Aorta (tissue), 5 donors: Measurements from ENCODE around the gene OVAAL. TPM values are rescaled to one million over a fixed set of nuclear protein-coding genes. Genes with fewer than 3 reads are reported as not detected.

Source experiments
- ATAC-seq: fragments of 200-7000 bp; cut with Tn5 transposase; one replicate; pipeline ENCODE4 v1.9.1; 2022; ENCODE audit warnings: moderate library complexity; ENCODE audit not compliant: low FRiP score
- DNase-seq, 2 donors: peaks; one replicate each; pipeline ENCODE4 v3.0.0-alpha.2; 2020
- H3K27ac ChIP-seq, 2 donors: one replicate each; pipeline ENCODE4 v1.5.1; 2013; ENCODE audit warnings: low read length in 2 of 2, mild to moderate bottlenecking in 2 of 2, moderate library complexity in 2 of 2, control low read depth in 1 of 2, inconsistent platforms in 1 of 2, low read depth in 1 of 2
- H3K27me3 ChIP-seq, 2 donors: one replicate each; pipeline ENCODE4 v1.6.1; 2013; ENCODE audit warnings: control low read depth in 1 of 2, low read length in 1 of 2, mild to moderate bottlenecking in 1 of 2, moderate library complexity in 1 of 2; ENCODE audit not compliant: insufficient read depth in 2 of 2, control insufficient read depth in 1 of 2
- H3K36me3 ChIP-seq, 2 donors: one replicate each; pipeline ENCODE4 v1.6.1; 2013; ENCODE audit warnings: control low read depth in 1 of 2, low read length in 1 of 2, mild to moderate bottlenecking in 1 of 2; ENCODE audit not compliant: insufficient read depth in 2 of 2, control insufficient read depth in 1 of 2
- H3K4me1 ChIP-seq, 2 donors: one replicate each; pipeline ENCODE4 v1.6.1; 2013; ENCODE audit warnings: low read length in 2 of 2, control low read depth in 1 of 2, mild to moderate bottlenecking in 1 of 2, moderate library complexity in 1 of 2; ENCODE audit not compliant: insufficient read depth in 2 of 2, control insufficient read depth in 1 of 2
- H3K4me3 ChIP-seq, 2 donors: one replicate each; pipeline ENCODE4 v1.5.1; 2013; ENCODE audit warnings: low read length in 2 of 2, control low read depth in 1 of 2, mild to moderate bottlenecking in 1 of 2
- H3K9me3 ChIP-seq: one replicate; pipeline ENCODE4 v1.6.1; 2013; ENCODE audit warnings: mild to moderate bottlenecking, low read length; ENCODE audit not compliant: control insufficient read depth
- WGBS, 2 donors: extraction: QIAGEN DNeasy Blood & Tissue Kit; methylation state at CpG; one replicate each; pipeline ENCODE4 v1.1.7; 2013; 5-methylcytosine and 5-hydroxymethylcytosine counted together
- intact Hi-C, 2 donors: fragments of 100-400 bp; cut with DNase I; formaldehyde crosslinking; loops; one replicate each; pipeline versions ENCODE4 v1.14.2 to v1.15.0; 2022
- long read RNA-seq, 2 donors: library from polyadenylated mRNA; unstranded; transcript quantifications; one replicate each; pipeline ENCODE4 v2.0.0, GENCODE V29; 2020 to 2021
- polyA plus RNA-seq, 2 donors: library from polyadenylated mRNA; stranded (reverse); fragments of 200-250 nt; gene quantifications; one replicate each; pipeline ENCODE4 v1.2.3, GENCODE V29; 2013
- total RNA-seq, 2 donors: library from RNA; stranded (reverse); fragmentation: NEBNext Ultra II Directional; extraction: Animal tissue kit (Norgen Biotek cat#: 25700); gene quantifications; one replicate each; pipeline ENCODE4 v1.2.1, GENCODE V29; 2021
- donor health status: healthy with polysubstance abuse.
- donor health status: Bipolar disorder and iron deficiency.
- donor health status: DM: no; HTN: no; CAD: no.
- donor health status: DM: no; HTN: no; CAD: no.
- donor health status: DM: yes; HTN: yes; CAD: no.

OVAAL gene
- total RNA-seq (not detected), polyA plus RNA-seq (not detected)
- long read RNA-seq, donor 1, result 0 reads
- long read RNA-seq, donor 2, result 0 reads

DNA sequence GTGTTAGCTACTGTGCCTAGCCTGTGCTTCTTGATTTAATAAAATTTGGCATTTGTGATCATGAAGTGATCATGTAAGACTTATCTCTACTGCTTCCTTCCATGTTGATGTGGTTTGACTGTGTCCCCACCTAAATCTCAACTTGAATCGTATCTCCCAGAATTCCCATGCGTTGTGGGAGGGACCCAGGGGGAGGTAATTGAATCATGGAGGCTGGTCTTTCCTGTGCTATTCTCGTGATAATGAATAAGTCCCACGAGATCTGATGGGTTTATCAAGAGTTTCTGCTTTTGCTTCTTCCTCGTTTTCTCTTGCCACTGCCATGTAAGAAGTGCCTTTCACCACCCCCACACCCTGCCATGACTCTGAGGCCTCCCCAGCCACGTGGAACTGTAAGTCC, at the start of gene OVAAL:
TSS of gene OVAAL (plus strand) at position 301 of the 400 bp plus-strand sequence.
- H3K9me3 ChIP-seq, result no peaks in the 10 kb centered on the region
- H3K27me3 ChIP-seq, result no peaks in the 10 kb centered on the region
- WGBS, 2 donors, result 90 to 93% methylated on average over 6 of the region's 6 CpGs
- H3K4me1 ChIP-seq, result peaks cover 10 to 12% of the 10 kb centered on the region in 2 donors
- no peak within 1 kb of the TSS for H3K27ac ChIP-seq
- no peak within 1 kb of the TSS for H3K4me3 ChIP-seq
- ATAC-seq, result no peak
- DNase-seq, result no peak
- intact Hi-C loops, result no loop called here
- H3K36me3 ChIP-seq, result no peaks in the 10 kb centered on the region

DNA sequence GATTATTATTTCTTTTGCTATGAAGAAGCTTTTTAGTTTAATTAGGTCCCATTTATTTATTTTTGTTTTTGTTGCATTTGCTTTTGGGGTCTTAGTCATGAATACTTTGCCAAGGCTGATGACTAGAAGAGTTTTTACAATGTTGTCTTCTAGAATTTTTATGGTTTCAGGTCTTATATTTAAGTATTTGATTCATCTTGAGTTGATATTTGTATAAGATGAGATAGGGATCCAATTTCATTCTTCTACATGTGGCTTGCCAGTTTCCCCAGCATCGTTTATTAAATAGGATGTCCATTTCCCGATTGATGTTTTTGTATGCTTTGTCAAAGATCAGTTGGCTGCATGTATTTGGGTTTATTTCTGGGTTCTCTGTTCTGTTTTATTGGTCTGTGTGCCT, 47.9 kb upstream of the OVAAL start:
- Histone ChIP-seq H3K4me3 (no peak overlapping the region), H3K27ac (no peak overlapping the region), H3K27me3 (no peaks in the 10 kb centered on the region), H3K4me1 (no peaks in the 10 kb centered on the region), H3K9me3 (no peaks in the 10 kb centered on the region), H3K36me3 (no peaks in the 10 kb centered on the region)
- intact Hi-C loops, result no loop called here
- ATAC-seq, result no peak
- DNase-seq, result no peak
- 93 to 98% methylated on average over 2 of the region's 2 CpGs for WGBS, 2 donors

GRCh38 chr1:180513531-180513930, 45.2 kb upstream of the OVAAL start:
- intact Hi-C loops, result no loop called here
- ATAC-seq, result no peak
- 81 to 82% methylated on average over 6 of the region's 6 CpGs for WGBS, 2 donors
- DNase-seq, result no peak
- no peaks in the 10 kb centered on the region for H3K4me1 ChIP-seq
- H3K27ac ChIP-seq, result no peak overlapping the region
- H3K27me3 ChIP-seq, result no peaks in the 10 kb centered on the region
- no peak overlapping the region for H3K4me3 ChIP-seq
- H3K36me3 ChIP-seq, result no peaks in the 10 kb centered on the region
- H3K9me3 ChIP-seq, result no peaks in the 10 kb centered on the region

DNA sequence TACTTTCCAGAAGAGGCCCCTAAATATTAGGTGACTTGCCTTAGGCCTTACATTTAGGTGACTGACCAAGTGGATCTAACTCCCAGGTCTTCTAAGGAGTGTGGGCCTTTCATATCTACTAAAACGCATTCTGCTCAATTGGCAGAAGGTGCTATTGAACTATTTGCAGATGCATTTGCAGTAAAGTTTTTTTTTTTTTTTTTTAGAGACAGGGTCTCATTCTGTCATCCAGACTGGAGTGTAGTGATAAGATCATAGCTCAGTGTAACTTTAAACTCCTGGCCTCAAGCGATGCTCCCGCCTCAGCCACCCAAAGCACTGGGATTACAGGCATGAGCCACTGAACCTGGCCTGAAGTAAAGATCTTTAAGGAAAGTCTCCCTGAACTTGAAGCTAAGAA, 43.4 kb upstream of the OVAAL start:
- intact Hi-C loops, result loop anchor here (5.0 kb wide), 2 partner anchors 112 to 347 kb away; no protein-coding TSS in a partner anchor
- Histone ChIP-seq H3K36me3 (no peaks in the 10 kb centered on the region), H3K27ac (no peak overlapping the region), H3K9me3 (no peaks in the 10 kb centered on the region), H3K4me3 (no peak overlapping the region), H3K4me1 (no peaks in the 10 kb centered on the region), H3K27me3 (no peaks in the 10 kb centered on the region)
- WGBS, 2 donors, result 32 to 36% methylated on average over 3 of the region's 3 CpGs
- ATAC-seq (no peak), DNase-seq (no peak)

DNA sequence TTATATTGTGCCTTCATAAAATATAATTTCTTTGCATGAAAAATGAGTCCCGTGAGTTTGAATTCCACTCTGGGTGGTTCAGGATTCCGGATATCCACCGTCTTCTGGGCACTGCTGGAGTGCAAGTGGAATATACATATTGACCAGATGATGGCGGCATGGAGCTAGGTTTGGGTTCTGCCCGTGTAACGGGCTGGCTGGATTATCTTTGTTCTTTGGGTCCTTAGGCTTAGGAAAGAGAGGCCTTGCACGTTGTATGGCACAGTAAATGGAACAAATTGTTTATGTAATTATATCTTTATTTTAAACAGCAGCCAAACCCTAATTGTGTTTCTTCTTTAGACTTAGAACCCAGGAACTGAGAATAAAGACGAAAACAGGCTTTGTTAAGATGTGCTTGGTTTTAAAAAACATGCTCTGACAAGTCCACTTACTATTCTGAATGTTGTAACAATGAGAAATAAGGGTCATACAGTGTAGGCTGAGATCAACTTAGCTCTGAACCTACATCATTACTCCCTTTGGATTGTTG, 42.8 kb upstream of the OVAAL start:
- 7% methylated on average over 8 of the region's 8 CpGs for WGBS, 2 donors
- ATAC-seq, result peak; percentile 96
- DNase-seq, result peak in 1 of 2 donors; percentile 61
- Histone ChIP-seq H3K4me1 (no peaks in the 10 kb centered on the region), H3K27me3 (no peaks in the 10 kb centered on the region), H3K36me3 (no peaks in the 10 kb centered on the region), H3K27ac (no peak overlapping the region), H3K4me3 (no peak overlapping the region), H3K9me3 (no peaks in the 10 kb centered on the region)
- intact Hi-C loops, result loop anchor here (5.0 kb wide), 2 partner anchors 111 to 346 kb away; no protein-coding TSS in a partner anchor

- no peak for ATAC-seq
- no peaks in the 10 kb centered on the region for H3K27me3 ChIP-seq
- 51 to 60% methylated on average over 4 of the region's 4 CpGs for WGBS, 2 donors
- intact Hi-C loops, result loop anchor here (5.0 to 10.0 kb wide), 3 partner anchors 107 to 635 kb away; no protein-coding TSS in a partner anchor
- no peak for DNase-seq
- no peaks in the 10 kb centered on the region for H3K4me1 ChIP-seq
- no peaks in the 10 kb centered on the region for H3K9me3 ChIP-seq
- H3K36me3 ChIP-seq, result no peaks in the 10 kb centered on the region
- no peak overlapping the region for H3K27ac ChIP-seq
- H3K4me3 ChIP-seq, result no peak overlapping the region
These were observed 38.9 kb upstream of the OVAAL start for GRCh38 chr1:180519846-180520245.

DNA sequence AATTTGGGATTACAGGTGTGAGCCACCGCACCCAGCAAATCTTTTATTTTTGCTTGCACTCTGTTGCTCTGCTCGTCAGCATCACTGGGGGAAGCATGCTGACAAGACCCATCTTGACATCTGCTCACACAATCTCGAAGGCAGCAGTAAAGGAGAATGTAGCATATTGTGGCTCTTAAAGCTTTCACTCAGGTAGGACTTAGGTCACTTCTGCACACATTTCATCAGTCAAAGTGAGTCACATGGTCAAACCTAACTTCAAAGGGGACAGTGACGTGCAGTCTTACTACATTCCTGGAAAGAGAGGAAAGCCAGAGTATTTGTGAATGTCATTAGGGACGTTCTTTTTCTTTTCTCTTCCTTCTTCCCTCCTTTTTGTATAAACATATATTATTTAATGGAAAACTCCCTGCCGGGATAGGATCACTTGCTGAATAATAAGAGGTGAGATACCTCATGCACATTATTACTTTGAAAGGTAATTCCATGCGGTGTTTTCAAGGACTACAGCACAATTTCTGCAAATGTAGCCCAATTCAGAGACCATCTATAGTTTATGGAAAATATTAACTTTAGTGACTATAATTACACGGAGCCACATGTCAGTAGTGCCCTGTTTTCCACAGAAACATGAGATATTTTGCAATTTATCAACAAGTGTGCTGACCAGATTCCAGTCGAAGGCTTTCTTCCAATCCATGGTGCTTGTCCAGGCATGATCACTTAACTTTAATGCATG, 37.1 kb upstream of the OVAAL start:
- Histone ChIP-seq H3K4me3 (no peak overlapping the region), H3K36me3 (no peaks in the 10 kb centered on the region), H3K27ac (no peak overlapping the region), H3K4me1 (peaks cover 2 to 6% of the 10 kb centered on the region in 2 donors), H3K9me3 (no peaks in the 10 kb centered on the region), H3K27me3 (no peaks in the 10 kb centered on the region)
- DNase-seq, result no peak
- intact Hi-C loops, result loop anchor here in 1 of 2 donors (10.0 kb wide), 1 partner anchor 633 kb away; no protein-coding TSS in a partner anchor
- ATAC-seq, result no peak
- 58 to 67% methylated on average over 9 of the region's 9 CpGs for WGBS, 2 donors

DNA sequence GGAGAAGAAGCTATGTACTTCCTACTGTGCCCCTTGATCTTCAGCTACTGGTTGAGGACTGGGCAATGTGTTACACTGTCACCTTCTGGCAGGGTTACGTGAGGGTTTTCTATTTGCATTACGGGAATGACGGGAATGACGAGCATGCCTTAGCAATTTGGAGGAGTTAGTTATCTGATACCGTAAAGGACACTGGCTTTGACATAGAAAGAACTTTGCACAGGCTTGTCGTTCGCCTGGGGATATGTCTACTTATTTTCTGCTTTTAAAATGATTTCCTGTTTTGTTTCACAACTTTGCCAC, 36.6 kb upstream of the OVAAL start:
- Histone ChIP-seq H3K9me3 (no peaks in the 10 kb centered on the region), H3K4me1 (peaks cover 2 to 6% of the 10 kb centered on the region in 2 donors), H3K27me3 (no peaks in the 10 kb centered on the region), H3K27ac (no peak overlapping the region), H3K4me3 (no peak overlapping the region), H3K36me3 (no peaks in the 10 kb centered on the region)
- 67 to 69% methylated on average over 7 of the region's 7 CpGs for WGBS, 2 donors
- no peak for DNase-seq
- intact Hi-C loops, result loop anchor here in 1 of 2 donors (10.0 kb wide), 1 partner anchor 633 kb away; no protein-coding TSS in a partner anchor
- ATAC-seq, result no peak
